HepG2 (cell line): ENCODE data around the gene ATIC. TPM values are rescaled to one million over a fixed set of nuclear protein-coding genes. Genes with fewer than 3 reads are reported as not detected.

ENCODE experiments used
- ELF4 ChIP-seq: sonication (generic); formaldehyde crosslinking; IDR thresholded peaks from 2 replicates; pipeline ENCODE4 v1.5.0; 2020; ENCODE audit warnings: missing genetic modification reagents, mild to moderate bottlenecking, moderate library complexity, borderline replicate concordance
- FOXA1 ChIP-seq, 2 experiments: fragments of 450-650 bp in 1 of 2; sonication (generic) in 1 of 2; formaldehyde crosslinking in 1 of 2; IDR thresholded peaks; 2 replicates each; pipeline versions ENCODE4 v1.4.0 to v1.6.1; 2016 to 2020; ENCODE audit warnings: missing genetic modification reagents in 1 of 2
- HMG20B ChIP-seq: conservative IDR thresholded peaks from 2 replicates; pipeline ENCODE4 v1.6.1; 2016; ENCODE audit warnings: missing genetic modification reagents, missing compliant biosample characterization
- HNRNPL ChIP-seq: fragments of 200-400 bp; formaldehyde crosslinking; IDR thresholded peaks from 2 replicates; pipeline ENCODE4 v1.6.1; 2017; ENCODE audit warnings: mild to moderate bottlenecking, low read depth, low read length
- MAFK ChIP-seq, 2 experiments: IDR thresholded peaks in 1 of 2; conservative IDR thresholded peaks in 1 of 2; 2 replicates each; pipeline ENCODE4 v1.6.1; 2011; ENCODE audit warnings: improper control_type of control experiment in 2 of 2, low read length in 2 of 2
- MEF2D ChIP-seq: sonication (generic); formaldehyde crosslinking; IDR thresholded peaks from 2 replicates; pipeline ENCODE4 v1.5.1; 2020; ENCODE audit warnings: mild to moderate bottlenecking, missing genetic modification reagents
- MEIS1 ChIP-seq: sonication (generic); formaldehyde crosslinking; IDR thresholded peaks from 2 replicates; pipeline ENCODE4 v1.9.0; 2021; ENCODE audit warnings: mild to moderate bottlenecking, missing genetic modification reagents, moderate library complexity, borderline replicate concordance
- NFIC ChIP-seq: IDR thresholded peaks from 2 replicates; pipeline ENCODE4 v1.6.1; 2012; ENCODE audit warnings: mild to moderate bottlenecking, low read length, inconsistent platforms
- NFKBIZ ChIP-seq: IDR thresholded peaks from 2 replicates; pipeline ENCODE4 v1.6.1; 2018; ENCODE audit warnings: missing genetic modification reagents, missing compliant biosample characterization
- PITX1 ChIP-seq: sonication (generic); formaldehyde crosslinking; IDR thresholded peaks from 2 replicates; pipeline ENCODE4 v1.5.1; 2020; ENCODE audit warnings: mild to moderate bottlenecking, missing genetic modification reagents
- PRMT3 ChIP-seq: sonication (generic); formaldehyde crosslinking; IDR thresholded peaks from 2 replicates; pipeline ENCODE4 v1.8.1; 2022; ENCODE audit warnings: low read depth, mild to moderate bottlenecking, moderate library complexity, missing genetic modification reagents, borderline replicate concordance
- RFXAP ChIP-seq: sonication (generic); formaldehyde crosslinking; IDR thresholded peaks from 2 replicates; pipeline ENCODE4 v1.4.0; 2020; ENCODE audit warnings: missing genetic modification reagents, borderline replicate concordance
- RNF2 ChIP-seq: fragments of 450-650 bp; conservative IDR thresholded peaks from 2 replicates; pipeline ENCODE4 v1.6.1; 2016; ENCODE audit warnings: low read depth
- SIN3B ChIP-seq: fragments of 150-350 bp; IDR thresholded peaks from 2 replicates; pipeline ENCODE4 v1.6.1; 2014; ENCODE audit warnings: low read length
- SMARCE1 ChIP-seq: fragments of 450-650 bp; IDR thresholded peaks from 2 replicates; pipeline ENCODE4 v1.6.1; 2017; ENCODE audit warnings: borderline replicate concordance
- SRSF9 ChIP-seq: fragments of 200-400 bp; formaldehyde crosslinking; IDR thresholded peaks from 2 replicates; pipeline ENCODE4 v1.6.1; 2018; ENCODE audit warnings: borderline replicate concordance, mild to moderate bottlenecking, low read depth, low read length; ENCODE audit not compliant: insufficient read depth, poor library complexity, severe bottlenecking
- TAF15 ChIP-seq: fragments of 200-400 bp; formaldehyde crosslinking; IDR thresholded peaks from one replicate; pipeline ENCODE4 v1.6.1; 2018; ENCODE audit warnings: mild to moderate bottlenecking, low read depth, low read length; ENCODE audit not compliant: poor library complexity, severe bottlenecking
- USF2 ChIP-seq, 2 experiments: sonication (generic) in 1 of 2; formaldehyde crosslinking in 1 of 2; IDR thresholded peaks; 2 replicates each; pipeline versions ENCODE4 v1.5.1 to v1.6.1; 2011 to 2020; ENCODE audit warnings: borderline replicate concordance in 1 of 2, low read depth in 1 of 2, low read length in 1 of 2, mild to moderate bottlenecking in 1 of 2, missing genetic modification reagents in 1 of 2, moderate library complexity in 1 of 2
- YEATS2 ChIP-seq: sonication (generic); formaldehyde crosslinking; IDR thresholded peaks from 2 replicates; pipeline ENCODE4 v1.4.0; 2020; ENCODE audit warnings: missing genetic modification reagents, borderline replicate concordance
- ZFYVE20 ChIP-seq: sonication (generic); formaldehyde crosslinking; IDR thresholded peaks from 2 replicates; pipeline ENCODE4 v1.8.0; 2023; ENCODE audit warnings: low read depth, mild to moderate bottlenecking, moderate library complexity, missing genetic modification reagents, borderline replicate concordance
- ZNF138 ChIP-seq: sonication (generic); formaldehyde crosslinking; IDR thresholded peaks from 2 replicates; pipeline ENCODE4 v1.5.0; 2020; ENCODE audit warnings: mild to moderate bottlenecking, low read depth, missing genetic modification reagents
- ZNF143 ChIP-seq: sonication (generic); formaldehyde crosslinking; IDR thresholded peaks from 2 replicates; pipeline ENCODE4 v1.4.0; 2020; ENCODE audit warnings: missing genetic modification reagents
- ZNF253 ChIP-seq: sonication (generic); formaldehyde crosslinking; IDR thresholded peaks from 2 replicates; pipeline ENCODE4 v1.8.0; 2022; ENCODE audit warnings: mild to moderate bottlenecking, missing genetic modification reagents, borderline replicate concordance
- ZNF589 ChIP-seq: sonication (generic); formaldehyde crosslinking; conservative IDR thresholded peaks from 2 replicates; pipeline ENCODE4 v1.8.0; 2022; ENCODE audit warnings: mild to moderate bottlenecking, moderate library complexity, missing genetic modification reagents
- ZNF691 ChIP-seq: sonication (generic); formaldehyde crosslinking; IDR thresholded peaks from 2 replicates; pipeline ENCODE4 v1.4.0; 2020; ENCODE audit warnings: missing genetic modification reagents, low read depth, mild to moderate bottlenecking, borderline replicate concordance
- ZNF781 ChIP-seq: sonication (generic); formaldehyde crosslinking; IDR thresholded peaks from 2 replicates; pipeline ENCODE4 v1.5.1; 2020; ENCODE audit warnings: borderline replicate concordance, mild to moderate bottlenecking, missing genetic modification reagents; ENCODE audit errors: not compliant biosample characterization
- ZNF879 ChIP-seq: sonication (generic); formaldehyde crosslinking; IDR thresholded peaks from 2 replicates; pipeline ENCODE4 v1.8.1; 2023; ENCODE audit warnings: missing genetic modification reagents
- polyA plus RNA-seq, 8 experiments: library from polyadenylated mRNA; depleted of rRNA in 3 of 8; stranded (reverse) in 7 of 8; unstranded in 1 of 8; fragments of >200 nt; fragmentation: Illumina TruSeq in 4 of 8; extraction: Trizol in 4 of 8; gene quantifications; 2 replicates each; pipeline versions ENCODE4 v1.2.1 to v1.2.3, GENCODE V29; 2011 to 2016; ENCODE audit warnings: low read depth in 4 of 8, missing spikeins in 1 of 8, mixed read lengths in 1 of 8; ENCODE audit not compliant: insufficient read depth in 1 of 8
- total RNA-seq, 5 experiments: library from RNA; depleted of rRNA; stranded (reverse); fragments of >200 nt; fragmentation: Illumina TruSeq; extraction: Trizol; gene quantifications; 2 replicates each; pipeline ENCODE4 v1.2.3, GENCODE V29; 2016; ENCODE audit warnings: low read depth in 1 of 5

ATIC gene
- total and polyA plus RNA-seq, 2 of the 13 experiments (the other 11 are each of a cell fraction or from before 2014, with no cell fraction given), result 89.8 to 146 TPM

- peak; percentile 96 for TF ChIP-seq USF2 (IDR thresholded peaks at IDR 0.05; ENCODE audit: low read depth, low read length)
- TF ChIP-seq USF2 (CRISPR knock-in tag; IDR thresholded peaks at IDR 0.05; ENCODE audit: borderline replicate concordance), result peak; percentile 97
- peak; percentile 97; the same call in 1 of the 2 replicates for TF ChIP-seq PRMT3 (CRISPR knock-in tag)
- peak; percentile 56; the same call in 1 of the 2 replicates for TF ChIP-seq ELF4 (CRISPR knock-in tag)
- peak; percentile 92 for TF ChIP-seq YEATS2
- peak; percentile 95; the same call in 1 of the 2 replicates for TF ChIP-seq RFXAP (CRISPR knock-in tag)
- peak; percentile 83 for TF ChIP-seq PITX1 (CRISPR knock-in tag)
- peak; percentile 94; the same call in 1 of the 2 replicates for TF ChIP-seq ZNF589
- TF ChIP-seq SIN3B, result no peak
- peak; percentile 97 for TF ChIP-seq ZNF691 (CRISPR knock-in tag)
- TF ChIP-seq SRSF9, result no peak
- TF ChIP-seq MAFK (conservative IDR thresholded peaks at IDR 0.05 in 1 of 2, IDR thresholded peaks at IDR 0.05 in 1 of 2; ENCODE audit: low read length in 2 of 2), result no peak
- TF ChIP-seq HMG20B (CRISPR knock-in tag), result 0 out of 2 replicates have a peak, but pooled peaks have one; percentile 44
- no peak; the same call in 1 of the 2 replicates for TF ChIP-seq NFIC
- TF ChIP-seq ZNF879, result no peak
- no peak for TF ChIP-seq FOXA1 (IDR thresholded peaks at IDR 0.05)
- TF ChIP-seq FOXA1 (CRISPR knock-in tag; IDR thresholded peaks at IDR 0.05), result peak; percentile 26
- TF ChIP-seq SMARCE1, result no peak
- peak; percentile 90 for TF ChIP-seq ZNF781 (CRISPR knock-in tag)
- TF ChIP-seq ZNF253 (CRISPR knock-in tag), result peak; percentile 92
- peak; percentile 93 for TF ChIP-seq ZFYVE20 (CRISPR knock-in tag)
- TF ChIP-seq ZNF138 (CRISPR knock-in tag), result peak; percentile 99
- TF ChIP-seq TAF15, result peak; percentile 61
- TF ChIP-seq HNRNPL, result 0 out of 2 replicates have a peak, but pooled peaks have one; percentile 51
- peak; percentile 84 for TF ChIP-seq MEF2D
- peak; percentile 97 for TF ChIP-seq RNF2
- peak; percentile 84; the same call in 1 of the 2 replicates for TF ChIP-seq NFKBIZ (CRISPR knock-in tag)
- peak; percentile 87 for TF ChIP-seq ZNF143 (CRISPR knock-in tag)
- peak; percentile 98 for TF ChIP-seq MEIS1 (CRISPR knock-in tag)
Observed at GRCh38 chr2:215311625-215312396, at the start of gene ATIC (continued).
